NT2/D1 (cell line): ENCODE measurements around the gene MAGI2.

Experiments
- YY1 ChIP-seq: IDR thresholded peaks from 2 replicates; pipeline ENCODE4 v1.6.1; 2011; ENCODE audit not compliant: insufficient read length, insufficient read depth
- ZNF274 ChIP-seq: IDR thresholded peaks from 2 replicates; pipeline ENCODE4 v1.6.1; 2011; ENCODE audit warnings: mild to moderate bottlenecking, low read depth, low read length

- no peak for TF ChIP-seq ZNF274
- no peak for TF ChIP-seq YY1
Observed at GRCh38 chr7:78734626-78735025, 718.8 kb downstream of the MAGI2 start.
